HS-27A (cell line): Measurements from ENCODE around the gene C13orf46.

Source experiments
- DNase-seq: peaks from one replicate; pipeline ENCODE4 v3.0.0-alpha.2; 2012; ENCODE audit warnings: low read depth, missing footprints

Gene C13orf46

GRCh38 chr13:114009590-114010400 is 35.9 kb upstream of the C13orf46 start:
- no peak for DNase-seq

- DNase-seq: no peak
Measured at GRCh38 chr13:114008964-114009589, 35.2 kb upstream of the C13orf46 start.

- no peak for DNase-seq
Measured at GRCh38 chr13:114007566-114007965, 33.7 kb upstream of the C13orf46 start.

DNA sequence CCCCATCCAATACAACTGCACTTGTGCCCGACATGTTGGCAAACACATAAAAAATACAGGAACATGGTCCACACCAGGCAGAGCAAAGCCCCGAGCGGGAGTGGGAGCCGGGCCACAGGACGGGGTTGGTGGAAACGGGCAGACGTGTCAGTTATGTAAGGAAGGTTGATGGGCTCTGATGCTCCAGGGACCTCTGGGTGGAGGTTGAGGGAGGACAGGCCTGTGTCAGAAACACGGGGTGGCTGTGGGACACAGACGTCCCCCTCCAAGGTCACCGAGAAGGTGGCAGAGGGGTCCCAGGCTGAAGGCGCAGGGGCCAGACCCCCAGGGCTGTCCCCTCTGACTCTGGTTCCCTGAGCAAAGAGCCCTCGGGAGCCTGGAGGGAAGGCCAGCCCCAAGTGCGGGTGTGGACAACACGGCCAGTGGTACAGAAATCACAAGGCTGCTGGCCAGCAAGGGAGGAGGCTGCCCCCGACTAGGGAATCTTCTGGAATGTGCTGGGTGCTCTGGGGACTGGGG is 31.4 kb upstream of the C13orf46 start:
- DNase-seq: no peak

- DNase-seq: no peak
Measured at GRCh38 chr13:114004420-114005205, 30.7 kb upstream of the C13orf46 start.

DNA sequence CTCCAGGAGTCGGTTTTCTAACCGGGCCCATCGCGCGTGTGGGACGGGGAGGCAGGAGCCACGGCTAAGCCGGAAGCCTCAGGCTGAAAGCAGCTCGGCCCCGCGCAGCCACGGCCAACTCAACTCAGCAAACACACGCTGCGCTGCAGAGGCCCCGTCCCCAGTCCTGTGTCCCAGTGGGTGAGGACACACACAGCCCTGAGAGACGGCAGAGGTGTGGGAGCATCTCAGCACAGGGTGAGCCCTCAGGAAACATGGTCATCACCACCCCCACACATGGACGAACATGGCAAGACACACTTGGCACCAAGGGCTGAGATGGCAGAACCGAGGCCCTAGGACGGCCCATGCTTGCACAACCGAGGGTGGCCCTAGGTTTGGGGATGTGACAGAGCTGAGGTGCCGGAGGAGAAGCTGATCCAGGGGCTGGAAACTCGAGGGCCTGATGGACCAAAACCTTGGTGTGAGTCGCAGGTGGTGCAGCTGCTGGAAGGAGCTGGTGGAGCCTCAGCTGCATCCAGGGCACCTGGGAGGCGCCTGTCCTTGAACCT is 29.0 kb upstream of the C13orf46 start:
- DNase-seq: no peak

DNA sequence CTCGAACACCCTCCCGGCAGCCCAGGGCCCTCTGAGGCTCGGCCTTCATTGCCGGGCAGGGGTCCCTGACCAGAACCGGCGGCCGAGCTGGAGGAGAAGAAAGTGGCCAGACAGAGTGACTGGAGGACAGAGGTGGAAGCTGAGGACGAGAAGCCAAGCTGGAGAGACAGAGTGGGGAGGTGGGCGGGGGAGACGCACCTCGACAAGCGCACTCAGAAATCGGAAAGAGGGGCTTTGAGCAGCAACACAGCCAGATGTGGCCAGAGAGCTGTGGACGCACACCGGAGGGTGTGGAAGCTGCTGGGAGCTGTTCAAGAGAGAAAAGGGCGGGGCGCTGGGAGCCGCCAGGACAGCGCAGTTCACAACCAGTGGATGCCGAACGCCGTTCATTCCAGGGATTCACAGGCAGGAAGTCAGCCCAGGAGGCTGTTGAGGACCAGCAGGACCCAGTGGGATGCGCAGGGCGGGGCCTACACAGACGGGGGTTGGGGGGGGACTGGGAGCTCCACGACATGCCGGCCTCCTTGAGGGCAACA is 28.2 kb upstream of the C13orf46 start:
- no peak for DNase-seq

DNA sequence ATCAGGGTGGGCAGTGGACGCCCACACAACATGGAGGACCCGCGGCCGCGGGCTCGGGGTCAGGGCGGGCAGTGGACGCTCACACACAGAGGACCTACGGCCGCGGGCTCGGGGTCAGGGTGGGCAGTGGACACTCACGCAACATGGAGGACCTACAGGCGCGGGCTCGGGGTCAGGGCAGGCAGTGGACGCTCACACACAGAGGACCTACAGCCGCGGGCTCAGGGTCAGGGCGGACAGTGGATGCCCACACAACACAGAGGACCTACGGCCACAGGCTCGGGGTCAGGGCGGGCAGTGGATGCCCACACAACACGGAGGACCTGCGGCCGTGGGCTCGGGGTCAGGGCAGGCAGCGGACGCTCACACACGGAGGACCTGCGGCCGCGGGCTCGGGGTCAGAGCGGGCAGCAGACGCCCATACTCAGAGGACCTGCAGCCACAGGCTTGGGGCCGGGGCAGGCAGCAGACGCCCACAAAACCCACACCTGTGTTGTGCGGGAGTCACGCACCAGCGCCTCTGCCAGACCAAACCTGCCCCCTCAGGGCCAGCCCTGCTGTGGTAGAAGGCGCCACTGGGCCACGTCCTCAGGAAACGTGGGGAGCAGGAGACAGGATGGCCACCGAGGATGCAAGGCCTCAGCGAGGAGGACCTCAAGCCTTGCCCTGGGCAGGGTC is 27.6 kb upstream of the C13orf46 start:
- no peak for DNase-seq

- DNase-seq: no peak
Measured at GRCh38 chr13:114000151-114001040, 26.5 kb upstream of the C13orf46 start.

- DNase-seq: no peak
Measured at GRCh38 chr13:113999618-113999910, 25.7 kb upstream of the C13orf46 start.

DNA sequence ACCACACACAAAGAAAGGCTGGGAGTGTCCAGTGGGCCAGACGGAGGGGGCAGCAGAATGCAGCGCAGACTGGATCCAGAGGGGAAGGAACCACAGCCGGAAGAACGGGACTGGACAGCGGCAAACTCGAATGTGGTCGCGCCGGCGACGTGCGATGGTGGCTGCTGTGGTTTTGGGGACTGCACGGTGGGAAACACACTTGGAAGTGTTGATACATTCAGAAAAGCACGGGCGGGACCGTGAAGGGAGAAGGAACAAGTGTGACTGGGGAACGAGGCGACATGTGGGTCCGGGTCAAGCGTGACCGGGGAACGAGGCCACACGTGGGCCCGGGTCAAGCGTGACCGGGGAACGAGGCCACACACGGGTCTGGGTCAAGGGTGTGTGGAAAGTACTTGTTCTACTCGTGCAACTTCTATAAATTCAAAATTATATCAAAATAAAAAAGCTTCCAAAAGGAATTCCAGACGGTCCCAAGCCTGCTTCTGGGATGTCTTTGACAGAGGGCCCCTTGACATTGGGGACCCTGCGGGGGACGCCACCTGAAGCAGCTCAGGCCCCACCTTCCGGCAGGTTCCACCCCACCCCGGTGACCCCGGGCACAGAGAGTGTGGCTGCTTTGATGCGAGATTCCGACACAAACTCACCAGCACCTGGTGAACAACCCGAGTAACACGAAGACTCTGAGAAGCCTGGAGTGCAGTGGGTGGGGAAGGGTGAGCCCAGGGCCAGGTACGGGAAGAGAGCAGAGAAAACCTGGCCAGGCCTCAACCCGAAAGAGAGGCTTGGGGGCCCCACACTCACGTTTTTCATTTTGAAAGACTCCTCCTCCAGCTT is 25.1 kb upstream of the C13orf46 start:
- no peak for DNase-seq

DNA sequence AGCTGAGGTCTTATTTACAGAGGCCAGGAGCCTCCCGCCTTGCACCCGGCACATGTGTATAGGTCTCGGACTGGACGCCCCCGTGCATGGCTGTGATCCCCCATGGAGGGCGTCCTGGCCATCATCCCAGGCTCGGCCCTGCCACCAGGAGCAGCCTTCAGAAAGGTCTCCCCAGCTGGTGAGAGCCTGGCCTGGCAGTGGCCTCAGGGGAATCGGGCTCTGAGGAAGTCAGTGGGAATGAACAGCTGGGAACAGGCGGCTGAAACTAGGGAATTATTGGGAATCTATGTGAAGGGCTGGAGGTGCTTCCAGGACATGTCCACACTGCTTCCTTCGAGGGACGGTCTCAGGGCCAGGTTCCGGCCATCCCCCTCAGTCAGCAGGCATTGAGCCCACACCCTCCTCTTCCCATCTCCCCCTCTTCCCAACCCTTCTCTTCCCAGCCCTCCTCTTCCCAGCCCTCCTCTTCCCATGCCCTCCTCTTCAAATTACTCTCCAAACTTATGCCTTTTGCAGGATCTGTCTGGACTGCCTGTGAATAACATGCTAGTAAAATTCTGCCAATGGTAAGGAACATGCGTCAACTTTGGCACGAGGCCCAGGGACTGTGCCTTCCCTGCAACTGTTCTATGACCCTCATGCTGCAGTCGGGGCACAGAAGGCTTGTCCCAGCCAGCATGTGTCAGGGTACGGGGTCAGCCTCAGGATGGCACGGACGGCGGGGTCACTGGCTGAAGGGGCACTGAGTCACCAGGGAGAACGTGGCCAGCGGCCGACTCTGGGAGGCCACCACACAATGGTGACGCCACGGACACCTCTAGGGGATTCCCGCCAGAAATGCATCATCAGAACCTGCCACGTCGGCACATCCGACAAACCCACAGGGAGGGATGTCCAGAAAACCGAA is 24.2 kb upstream of the C13orf46 start:
- no peak for DNase-seq

DNA sequence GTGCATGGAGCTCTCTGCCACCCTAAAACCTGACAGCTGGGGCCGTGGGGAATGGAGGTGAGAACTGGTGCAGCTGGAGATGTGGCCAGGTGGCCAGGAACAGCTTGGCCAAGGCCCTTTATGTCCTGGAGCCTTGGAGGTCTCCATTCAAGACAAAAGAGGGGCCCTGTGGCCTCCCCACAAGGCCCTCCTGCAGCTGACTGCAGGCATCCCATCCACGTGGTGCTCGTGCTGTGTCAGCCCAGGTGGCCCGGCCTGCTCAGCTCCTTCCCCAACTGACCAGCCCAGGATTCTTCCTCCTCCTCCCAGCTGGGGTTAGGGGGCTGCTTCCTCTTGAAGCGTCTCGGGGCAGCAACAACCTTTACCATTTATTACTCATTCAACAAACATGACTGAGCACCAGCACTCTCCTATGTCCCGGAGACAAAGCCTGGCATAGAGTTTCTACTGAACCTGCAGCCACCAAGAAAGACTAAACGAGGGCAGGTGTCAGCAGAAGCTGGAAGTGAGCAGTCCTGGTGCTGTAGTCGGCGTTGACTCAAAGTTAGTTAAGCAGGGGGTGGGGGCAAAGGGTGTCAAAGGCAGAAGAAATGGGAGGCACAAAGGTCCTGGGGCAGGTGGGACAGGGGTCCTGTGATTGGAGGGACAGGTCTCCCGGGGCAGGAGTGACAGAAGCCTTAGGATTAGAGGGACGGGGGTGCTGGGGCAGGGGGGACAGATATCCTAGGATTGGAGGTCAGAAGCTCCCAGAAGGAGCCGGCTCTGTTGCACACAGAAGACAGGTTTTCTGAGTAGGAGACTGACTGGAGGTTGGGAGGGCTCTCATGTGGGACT is 23.3 kb upstream of the C13orf46 start:
- no peak for DNase-seq

GRCh38 chr13:113996081-113996911 is 22.4 kb upstream of the C13orf46 start:
- no peak for DNase-seq

DNA sequence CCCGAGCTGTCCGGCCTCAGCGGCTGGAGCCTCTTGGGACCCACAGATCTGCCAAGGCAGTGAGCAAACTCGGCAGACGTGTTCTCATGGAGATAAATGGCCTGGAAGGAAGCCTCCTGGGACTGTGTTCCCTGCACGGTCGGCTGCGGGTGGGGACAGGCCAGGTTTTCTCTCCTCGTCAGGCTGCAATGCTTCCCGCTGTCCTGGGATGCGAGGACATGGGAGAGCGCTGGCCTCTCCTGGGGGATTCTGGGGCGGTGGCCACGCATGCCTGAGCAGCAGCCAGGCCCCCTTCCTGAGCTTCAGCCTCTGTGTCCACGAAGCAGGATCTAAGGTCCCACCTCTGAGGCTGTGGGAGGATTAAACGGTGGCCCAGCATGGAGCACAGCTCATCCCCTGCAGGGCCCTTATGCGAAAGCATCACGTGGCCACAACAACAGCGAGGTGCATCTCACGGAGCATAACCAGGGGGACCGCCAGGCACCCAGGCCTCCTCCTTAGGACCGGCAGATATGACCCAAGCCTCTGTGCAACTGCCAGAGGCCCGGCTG is 21.2 kb upstream of the C13orf46 start:
- DNase-seq: no peak

- DNase-seq: no peak
Measured at GRCh38 chr13:113992276-113993005, 18.6 kb upstream of the C13orf46 start.
